SU-DHL-6 (cell line): Measurements from ENCODE around the gene COL15A1.

Experiments
- H2AFZ ChIP-seq: fragments of 200-600 bp; sonication (generic); 2 replicates; pipeline ENCODE4 v1.6.1; 2014; ENCODE audit warnings: low read depth, mild to moderate bottlenecking, moderate library complexity, mixed read lengths, antibody characterized with exemption, low read length; ENCODE audit not compliant: severe bottlenecking
- H3F3A ChIP-seq: fragments of 200-600 bp; shearing (Covaris generic); 2 replicates; pipeline ENCODE4 v1.6.0; 2016; ENCODE audit warnings: antibody characterized with exemption, mild to moderate bottlenecking; ENCODE audit not compliant: insufficient read depth
- H3K27ac ChIP-seq: fragments of 200-600 bp; sonication (generic); 2 replicates; pipeline ENCODE4 v1.5.1; 2016; ENCODE audit warnings: low read depth, mild to moderate bottlenecking, low read length, moderate library complexity, mixed read lengths
- H3K27me3 ChIP-seq: fragments of 200-600 bp; sonication (generic), shearing (Covaris generic); 2 replicates; pipeline ENCODE4 v1.6.0; 2014; ENCODE audit warnings: mild to moderate bottlenecking, low read length
- H3K36me3 ChIP-seq: fragments of 200-600 bp; sonication (generic); 2 replicates; pipeline ENCODE4 v1.6.1; 2014; ENCODE audit warnings: mild to moderate bottlenecking, low read length, mixed read lengths
- H3K4me2 ChIP-seq: fragments of 300-600, 200-600 bp; shearing (Covaris generic), sonication (generic); 2 replicates; pipeline ENCODE4 v1.6.0; 2014; ENCODE audit warnings: low read length, low read depth, mild to moderate bottlenecking; ENCODE audit not compliant: poor library complexity, severe bottlenecking
- H3K4me3 ChIP-seq: fragments of 200-600 bp; sonication (generic); 2 replicates; pipeline ENCODE4 v1.5.1; 2014; ENCODE audit warnings: antibody characterized with exemption, low read length, mild to moderate bottlenecking, mixed read lengths; ENCODE audit not compliant: insufficient read depth, poor library complexity, severe bottlenecking
- H3K79me2 ChIP-seq: fragments of 200-600 bp; sonication (generic); 2 replicates; pipeline ENCODE4 v1.6.1; 2014; ENCODE audit warnings: mild to moderate bottlenecking, low read length, moderate library complexity; ENCODE audit not compliant: insufficient read depth
- H3K9ac ChIP-seq: fragments of 200-600 bp; sonication (generic); 2 replicates; pipeline ENCODE4 v1.7.0; 2014; ENCODE audit warnings: mild to moderate bottlenecking, low read length
- H3K9me2 ChIP-seq: fragments of 200-600 bp; sonication (generic); replicated peaks from 2 replicates; pipeline ENCODE4 v1.6.1; 2014; ENCODE audit warnings: low read length; ENCODE audit not compliant: insufficient read depth
- H3K9me3 ChIP-seq: fragments of 200-600 bp; sonication (generic); 2 replicates; pipeline ENCODE4 v1.6.1; 2014; ENCODE audit warnings: low read length, mixed read lengths; ENCODE audit not compliant: insufficient read depth
- H4K20me1 ChIP-seq: fragments of 200-600 bp; sonication (generic); 2 replicates; pipeline ENCODE4 v1.6.1; 2014; ENCODE audit warnings: low read depth, mild to moderate bottlenecking, antibody characterized with exemption, low read length, moderate library complexity, mixed read lengths
- EZH2phosphoT487 ChIP-seq: fragments of 200-600 bp; sonication (generic), shearing (Covaris generic); conservative IDR thresholded peaks from 2 replicates; pipeline ENCODE4 v1.6.1; 2018; ENCODE audit warnings: mild to moderate bottlenecking, antibody characterized with exemption, low read length, moderate library complexity, mixed read lengths
- TF ChIP-seq, protein P1 (sequence below): fragments of 200-600 bp; sonication (generic); IDR thresholded peaks from one replicate; pipeline ENCODE4 v1.5.1; 2017; ENCODE audit warnings: antibody characterized with exemption, mild to moderate bottlenecking, low read length, moderate library complexity; ENCODE audit not compliant: insufficient read depth, poor library complexity, severe bottlenecking

Gene COL15A1

DNA sequence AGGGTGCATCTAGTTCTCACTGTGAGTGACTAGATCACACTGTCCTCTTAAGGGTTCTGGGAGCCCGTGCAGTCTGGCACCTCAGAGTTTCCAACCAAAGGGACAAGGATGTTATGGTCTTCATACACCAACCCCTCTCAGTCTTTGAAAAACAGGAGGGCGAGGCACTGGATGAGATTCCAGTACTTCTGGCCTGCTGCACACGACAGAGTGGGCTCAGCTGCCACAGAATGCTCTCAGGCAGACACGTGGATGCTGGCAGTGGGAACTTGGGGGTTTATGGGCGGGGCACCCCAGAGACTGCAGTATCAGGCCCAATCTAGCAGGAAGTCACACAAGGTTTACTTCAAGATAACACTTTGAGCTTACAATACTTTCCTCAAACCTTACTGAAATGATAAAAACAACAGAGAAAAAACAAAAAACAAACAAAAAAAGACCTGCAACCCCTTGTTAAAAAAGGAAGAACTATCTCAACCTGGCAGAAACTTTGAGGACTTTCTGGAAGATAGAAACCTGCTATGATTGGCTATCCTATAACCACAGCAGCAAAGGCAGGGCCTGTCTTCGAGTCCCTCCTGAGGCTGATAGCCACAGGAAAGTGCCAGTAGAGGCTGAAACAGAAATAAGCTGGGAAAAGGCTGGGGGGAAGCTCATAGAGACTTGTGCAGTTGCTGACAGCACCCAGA is 132.9 kb downstream of the COL15A1 start:
- H3K4me3 ChIP-seq: no peak overlapping the region
- no peak overlapping the region for H3K27ac ChIP-seq
- no peaks in the 10 kb centered on the region for H3K27me3 ChIP-seq
- H3K9me2 ChIP-seq: no peaks in the 10 kb centered on the region
- H3K4me2 ChIP-seq: no peak overlapping the region
- no peaks in the 10 kb centered on the region for H4K20me1 ChIP-seq
- H3K9me3 ChIP-seq: no peaks in the 10 kb centered on the region
- no peaks in the 10 kb centered on the region for H3F3A ChIP-seq
- H2AFZ ChIP-seq: peak overlapping the region; percentile 50
- TF ChIP-seq EZH2phosphoT487: no peak
- TF ChIP-seq, protein P1, sequence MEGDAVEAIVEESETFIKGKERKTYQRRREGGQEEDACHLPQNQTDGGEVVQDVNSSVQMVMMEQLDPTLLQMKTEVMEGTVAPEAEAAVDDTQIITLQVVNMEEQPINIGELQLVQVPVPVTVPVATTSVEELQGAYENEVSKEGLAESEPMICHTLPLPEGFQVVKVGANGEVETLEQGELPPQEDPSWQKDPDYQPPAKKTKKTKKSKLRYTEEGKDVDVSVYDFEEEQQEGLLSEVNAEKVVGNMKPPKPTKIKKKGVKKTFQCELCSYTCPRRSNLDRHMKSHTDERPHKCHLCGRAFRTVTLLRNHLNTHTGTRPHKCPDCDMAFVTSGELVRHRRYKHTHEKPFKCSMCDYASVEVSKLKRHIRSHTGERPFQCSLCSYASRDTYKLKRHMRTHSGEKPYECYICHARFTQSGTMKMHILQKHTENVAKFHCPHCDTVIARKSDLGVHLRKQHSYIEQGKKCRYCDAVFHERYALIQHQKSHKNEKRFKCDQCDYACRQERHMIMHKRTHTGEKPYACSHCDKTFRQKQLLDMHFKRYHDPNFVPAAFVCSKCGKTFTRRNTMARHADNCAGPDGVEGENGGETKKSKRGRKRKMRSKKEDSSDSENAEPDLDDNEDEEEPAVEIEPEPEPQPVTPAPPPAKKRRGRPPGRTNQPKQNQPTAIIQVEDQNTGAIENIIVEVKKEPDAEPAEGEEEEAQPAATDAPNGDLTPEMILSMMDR: no peak
- no peak overlapping the region for H3K9ac ChIP-seq
- no peaks in the 10 kb centered on the region for H3K36me3 ChIP-seq
- no peaks in the 10 kb centered on the region for H3K79me2 ChIP-seq

DNA sequence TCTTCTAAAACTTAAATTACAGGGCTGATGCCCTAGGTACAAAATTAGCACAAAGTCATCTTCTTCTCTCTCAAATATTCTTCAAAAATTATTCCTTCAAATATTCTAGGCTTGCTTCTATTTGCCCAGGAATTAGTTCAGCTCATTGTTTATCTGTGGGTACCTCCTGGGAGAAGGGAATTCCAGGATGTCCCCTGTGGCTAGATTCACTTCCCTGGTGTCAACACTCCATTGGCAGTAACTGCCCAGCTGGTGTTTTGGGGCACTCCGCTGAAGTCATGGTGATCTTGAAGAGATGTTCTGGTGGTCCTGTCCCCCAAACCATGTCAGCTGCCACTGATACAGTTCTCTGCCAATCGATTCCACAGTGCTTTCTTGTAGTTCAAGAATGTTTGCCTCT is 135.0 kb downstream of the COL15A1 start:
- no peaks in the 10 kb centered on the region for H3K79me2 ChIP-seq
- no peak overlapping the region for H3K27ac ChIP-seq
- no peaks in the 10 kb centered on the region for H3F3A ChIP-seq
- H3K36me3 ChIP-seq: no peaks in the 10 kb centered on the region
- no peak overlapping the region for H3K4me2 ChIP-seq
- no peaks in the 10 kb centered on the region for H3K27me3 ChIP-seq
- H3K9me3 ChIP-seq: no peaks in the 10 kb centered on the region
- no peaks in the 10 kb centered on the region for H4K20me1 ChIP-seq
- no peaks in the 10 kb centered on the region for H3K9me2 ChIP-seq
- no peak overlapping the region for H3K9ac ChIP-seq
- TF ChIP-seq, protein P1: no peak
- no peak for TF ChIP-seq EZH2phosphoT487
- H2AFZ ChIP-seq: no peak overlapping the region
- no peak overlapping the region for H3K4me3 ChIP-seq

DNA sequence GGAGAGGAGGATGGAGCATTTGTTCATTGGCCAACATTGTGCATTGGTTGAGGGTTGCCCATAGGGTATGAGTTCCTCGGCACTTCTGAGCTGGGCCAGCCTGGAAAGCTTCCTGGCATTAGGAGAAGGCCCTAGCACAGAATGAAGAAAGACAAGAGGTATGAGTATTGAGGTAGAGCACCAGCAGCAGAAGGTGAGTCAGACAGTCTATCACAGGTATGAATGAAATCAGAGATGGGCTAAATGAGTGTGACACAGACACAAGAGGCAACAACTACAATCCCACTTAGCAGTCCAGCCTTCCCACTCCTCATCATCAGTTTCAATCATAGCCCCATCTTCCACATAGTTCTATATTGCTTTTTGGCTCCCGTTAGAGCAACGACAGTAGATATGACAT is 135.8 kb downstream of the COL15A1 start:
- Histone ChIP-seq H3K27ac (no peak overlapping the region), H3K79me2 (no peaks in the 10 kb centered on the region), H3K9me2 (no peaks in the 10 kb centered on the region), H3F3A (no peaks in the 10 kb centered on the region), H4K20me1 (no peaks in the 10 kb centered on the region), H3K27me3 (no peaks in the 10 kb centered on the region), H3K36me3 (no peaks in the 10 kb centered on the region), H3K4me3 (no peak overlapping the region), H2AFZ (no peak overlapping the region), H3K9ac (no peak overlapping the region), H3K4me2 (no peak overlapping the region), H3K9me3 (no peaks in the 10 kb centered on the region)
- TF ChIP-seq EZH2phosphoT487: no peak
- TF ChIP-seq, protein P1: no peak
